Adrenal gland (tissue), 5 donors: ENCODE data around the gene RPS19.

Experiments used
- CTCF ChIP-seq, 6 experiments: fragments of 450-650 bp in 4 of 6; fragments of 200-600 bp in 2 of 6; sonication (generic) in 1 of 6; IDR thresholded peaks; 1 replicate in 5 of 6; 2 replicates in 1 of 6; pipeline versions ENCODE4 v1.5.1 to v1.8.0; 2016 to 2021; ENCODE audit warnings: antibody characterized with exemption in 6 of 6, mild to moderate bottlenecking in 2 of 6, moderate library complexity in 1 of 6
- POLR2A ChIP-seq, 2 donors: fragments of 450-650 bp; IDR thresholded peaks; one replicate each; pipeline ENCODE4 v1.6.1; 2017; ENCODE audit warnings: antibody characterized with exemption in 2 of 2, mild to moderate bottlenecking in 2 of 2, moderate library complexity in 1 of 2
- donor health status: DM: no; HTN: no; CAD: no.

DNA sequence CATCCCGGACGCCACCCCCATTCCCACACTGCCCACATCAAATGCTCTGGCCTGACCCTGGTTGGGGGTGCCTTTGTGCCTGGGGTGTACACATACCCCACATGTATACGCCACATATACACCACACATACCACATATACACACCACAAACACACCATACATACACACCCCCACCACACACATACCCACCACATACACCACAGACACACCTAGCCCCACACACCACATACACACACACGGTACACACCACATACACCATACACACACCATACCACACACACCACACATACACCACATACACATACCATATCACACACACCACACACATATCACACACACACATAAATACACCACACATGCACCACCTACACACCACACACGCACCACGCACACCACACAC is 58.0 kb downstream of the RPS19 start:
- no peak for TF ChIP-seq CTCF (IDR thresholded peaks at IDR 0.05)
- TF ChIP-seq POLR2A (IDR thresholded peaks at IDR 0.05) = no peak
